Left ventricle myocardium superior (tissue), 1 donor: Measurements from ENCODE around the gene INAFM2. TPM values are rescaled to one million over a fixed set of nuclear protein-coding genes. Genes with fewer than 3 reads are reported as not detected.
A peak's percentile ranks its signal among the peaks of the same experiment; 100 is the strongest.

ENCODE experiments used
- ATAC-seq: fragments of 200-7000 bp; cut with Tn5 transposase; one replicate; pipeline ENCODE4 v1.9.1; 2020; ENCODE audit warnings: mild to moderate bottlenecking, moderate library complexity
- DNase-seq: peaks from one replicate; pipeline ENCODE4 v3.0.0-alpha.2; 2020
- intact Hi-C: fragments of 100-400 bp; cut with micrococcal nuclease; formaldehyde crosslinking; loops from one replicate; pipeline ENCODE4 v1.11.0; 2022
- total RNA-seq: library from RNA; stranded (reverse); fragmentation: NEBNext Ultra II Directional; extraction: Animal tissue kit (Norgen Biotek cat#: 25700); gene quantifications from one replicate; pipeline ENCODE4 v1.2.1, GENCODE V29; 2021
- donor health status: DM: no; HTN: yes; CAD: no; lungs with severe emphysema.

Gene INAFM2
- total RNA-seq, 1 donor from 2014 or later, result 55.8 TPM

- DNase-seq, result no peak
- ATAC-seq, result no peak
- intact Hi-C loops, result no loop called here
Observed at GRCh38 chr15:40336744-40337122, 13.2 kb downstream of the INAFM2 start.

- ATAC-seq (no peak), DNase-seq (no peak)
- intact Hi-C loops, result no loop called here
Observed at GRCh38 chr15:40337597-40337996, 14.1 kb downstream of the INAFM2 start.

- DNase-seq (peak; percentile 85), ATAC-seq (peak; percentile 29)
- intact Hi-C loops, result no loop called here
Observed at GRCh38 chr15:40338041-40338657, 14.7 kb downstream of the INAFM2 start.

- intact Hi-C loops, result no loop called here
- DNase-seq (peak; percentile 61), ATAC-seq (peak; percentile 53)
Observed at GRCh38 chr15:40338921-40339620, 15.6 kb downstream of the INAFM2 start.

- peak; percentile 11 for ATAC-seq
- intact Hi-C loops, result no loop called here
- peak; percentile 45 for DNase-seq
Observed at GRCh38 chr15:40339621-40339945, 16.1 kb downstream of the INAFM2 start.

DNA sequence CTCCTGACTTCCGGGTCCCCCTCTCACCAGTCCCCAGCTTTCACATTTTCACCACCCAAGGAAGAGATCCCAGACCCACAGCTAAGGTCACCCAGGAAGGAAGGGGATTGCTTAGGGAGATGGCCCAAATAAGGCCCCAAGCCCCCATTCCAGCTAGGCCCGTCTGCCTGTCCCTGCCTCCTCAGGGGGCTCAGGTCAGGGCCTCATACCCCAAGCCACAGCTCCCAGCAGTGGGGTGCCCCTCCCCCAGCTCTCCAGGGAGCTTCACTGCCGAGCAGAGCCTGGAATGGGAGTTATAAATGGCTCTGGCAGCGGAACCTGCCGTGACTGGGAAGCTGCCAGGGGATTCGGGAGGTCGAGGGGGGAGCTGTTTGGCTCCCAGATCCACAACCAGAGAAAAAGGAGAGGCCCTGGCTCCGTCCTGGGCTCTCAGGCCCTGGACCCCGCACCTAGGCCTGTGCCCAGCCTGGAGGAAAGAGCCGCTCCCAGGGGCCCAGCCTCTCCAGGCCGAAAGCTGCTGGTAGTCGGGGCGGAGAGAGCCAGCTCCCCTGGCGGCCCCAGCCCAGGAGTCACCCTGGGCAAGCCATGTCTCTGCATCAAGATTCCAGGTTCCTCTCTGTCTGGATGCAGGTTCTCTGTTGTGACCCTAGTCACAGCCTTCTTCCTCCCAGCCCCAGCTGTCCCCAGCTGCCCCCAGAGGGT is 16.7 kb downstream of the INAFM2 start:
- DNase-seq (peak; percentile 94), ATAC-seq (peak; percentile 78)
- intact Hi-C loops, result no loop called here

GRCh38 chr15:40340740-40341400 is 17.4 kb downstream of the INAFM2 start, which contains the start of gene CCDC9B:
TSS of gene CCDC9B (minus strand) at chr15:40340939. CDS start at chr15:40340819, 120 bp downstream.
- DNase-seq (peak; percentile 92), ATAC-seq (peak; percentile 74)
- intact Hi-C loops, result no loop called here

GRCh38 chr15:40342416-40343320 is 19.2 kb downstream of the INAFM2 start:
- intact Hi-C loops, result no loop called here
- no peak for DNase-seq
- ATAC-seq, result no peak

- intact Hi-C loops, result no loop called here
- ATAC-seq, result no peak
- peak; percentile 33 for DNase-seq
Observed at GRCh38 chr15:40343512-40343911, 20.0 kb downstream of the INAFM2 start.

DNA sequence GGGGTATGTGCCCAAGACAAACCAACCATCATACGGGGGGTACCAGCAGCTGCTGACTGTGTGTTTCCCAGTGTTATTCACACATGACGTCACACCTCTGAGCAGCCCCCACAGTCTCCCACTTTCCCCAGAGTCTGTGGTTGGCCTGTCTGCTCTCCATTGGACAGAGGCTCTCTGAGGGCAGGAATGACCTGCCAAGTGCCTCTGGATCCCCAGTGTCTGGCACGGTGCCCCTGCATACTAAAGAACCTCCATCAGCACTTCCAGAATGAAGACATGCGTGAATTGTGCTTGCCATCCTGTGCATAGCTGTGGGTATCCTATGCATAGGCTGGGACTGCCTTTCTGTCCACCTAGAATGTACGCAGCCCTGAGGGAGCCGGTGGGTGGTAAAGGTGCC is 20.7 kb downstream of the INAFM2 start:
- ATAC-seq (no peak), DNase-seq (peak; percentile 33)
- intact Hi-C loops, result no loop called here

DNA sequence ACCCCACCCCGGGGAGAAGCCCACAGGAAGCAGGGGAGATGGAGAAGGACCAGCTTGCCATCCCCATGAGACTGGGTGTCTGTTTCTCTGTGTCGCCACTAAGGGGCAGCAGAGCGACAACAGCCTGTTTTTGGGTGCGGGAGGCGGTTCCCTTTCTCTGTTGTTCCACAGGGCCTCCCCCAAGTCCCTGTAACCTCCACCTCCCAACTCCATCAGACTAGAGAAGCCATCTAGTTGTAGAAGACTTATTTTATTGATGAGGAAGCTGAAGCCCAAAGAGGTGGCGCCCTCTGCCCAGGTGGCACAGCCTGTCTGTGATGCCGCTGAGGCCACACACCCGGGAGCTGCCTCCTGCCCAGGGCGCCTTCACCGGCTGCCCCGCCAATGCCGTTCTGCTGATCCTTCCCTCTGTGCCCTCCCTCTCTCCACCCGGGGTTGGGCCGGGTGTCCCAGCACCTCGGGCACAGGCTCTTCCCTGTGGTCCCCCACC is 21.2 kb downstream of the INAFM2 start:
- intact Hi-C loops, result no loop called here
- ATAC-seq (no peak), DNase-seq (peak; percentile 66)

GRCh38 chr15:40345225-40345866 is 21.9 kb downstream of the INAFM2 start:
- intact Hi-C loops, result no loop called here
- DNase-seq, result no peak

DNA sequence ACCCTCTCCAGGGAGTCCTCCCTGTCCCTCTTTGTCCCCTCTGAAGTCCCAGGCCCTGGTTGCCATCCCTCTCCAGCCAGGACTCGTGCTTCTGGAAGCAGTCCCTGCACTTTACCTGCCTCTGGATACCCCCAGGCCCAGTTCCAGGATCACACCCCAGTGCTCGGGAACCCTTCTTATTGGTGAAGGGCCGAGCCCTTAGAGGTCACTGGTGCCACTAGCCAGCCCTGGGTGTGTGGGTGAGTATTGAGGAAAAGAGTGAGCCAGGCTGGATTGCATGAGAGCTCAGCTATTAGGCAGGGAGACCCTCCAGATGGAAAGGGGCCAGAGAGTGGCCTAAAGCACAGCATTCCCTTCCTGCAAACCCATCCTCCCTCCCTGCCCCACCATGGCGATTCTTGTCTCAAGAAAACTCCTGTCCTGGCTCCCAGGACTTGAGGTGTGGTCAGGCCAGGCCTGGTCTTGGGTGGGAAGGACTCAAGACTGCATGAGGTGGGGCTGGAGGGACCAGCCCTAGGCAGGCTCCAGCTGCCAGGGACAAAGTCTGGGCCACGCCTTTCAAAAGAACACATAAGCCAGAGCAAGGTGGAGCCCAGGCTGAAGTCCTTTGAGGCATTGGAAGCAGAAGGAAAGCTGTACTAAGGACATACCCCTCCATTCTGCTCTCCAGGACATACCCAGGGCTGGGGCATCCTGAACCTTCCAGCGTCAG is 22.5 kb downstream of the INAFM2 start:
- ATAC-seq, result no peak
- intact Hi-C loops, result no loop called here

More at GRCh38 chr15:40345225-40345866, 21.9 kb downstream of the INAFM2 start:
- no peak for ATAC-seq

GRCh38 chr15:40346579-40347558 is 23.4 kb downstream of the INAFM2 start:
- DNase-seq (no peak), ATAC-seq (no peak)
- intact Hi-C loops, result no loop called here

More for the DNA sequence above, 22.5 kb downstream of the INAFM2 start:
- no peak for DNase-seq

DNA sequence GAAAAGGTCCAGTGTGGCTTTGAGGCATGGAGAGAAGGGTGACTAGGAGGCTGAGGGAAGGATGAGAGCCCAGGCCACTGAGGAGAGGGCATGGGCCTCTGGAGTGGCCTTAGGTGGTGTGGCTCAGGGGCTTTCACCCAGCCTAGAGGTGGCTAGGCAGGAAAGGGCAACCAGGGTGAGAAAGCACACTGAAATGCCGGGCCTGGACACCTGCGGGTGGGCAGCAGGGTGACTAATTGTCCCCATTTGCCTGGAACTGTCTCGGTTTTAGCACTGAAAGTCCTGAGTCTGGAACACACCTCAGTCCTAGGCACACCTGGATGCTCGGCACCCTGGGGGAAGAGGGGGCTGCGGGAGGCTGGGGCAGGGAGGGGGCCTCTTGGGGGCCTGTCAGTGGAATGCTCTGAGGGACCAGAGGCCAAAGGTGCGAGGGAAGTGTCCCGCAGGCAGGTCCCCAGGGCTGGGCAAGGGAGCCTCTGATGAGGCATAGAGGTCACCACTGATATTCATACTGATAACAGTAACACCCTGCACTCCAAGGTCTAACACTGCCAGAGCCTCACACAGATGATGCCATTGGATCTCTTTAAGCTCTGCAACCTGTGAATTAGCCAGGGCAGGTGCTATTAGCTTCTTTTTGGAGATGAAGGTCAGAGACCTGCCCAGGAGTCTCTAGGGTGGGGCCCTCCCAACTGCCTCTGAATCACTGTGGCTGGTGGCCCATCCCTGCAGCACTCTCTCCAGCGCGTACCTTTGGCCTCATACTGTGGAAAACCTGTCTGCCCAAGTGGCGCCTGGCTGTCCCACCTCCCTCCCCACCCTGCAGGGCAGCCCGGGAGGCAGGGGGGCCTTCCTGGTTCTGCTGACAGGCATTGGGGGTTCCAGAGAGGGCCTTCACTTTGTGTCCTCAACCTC is 24.3 kb downstream of the INAFM2 start:
- no peak for DNase-seq
- no peak for ATAC-seq
- intact Hi-C loops, result no loop called here
